NCI-H146 (cell line): Measurements from ENCODE around the gene KRTAP1-4.
"Not testable (repeated sequence)": the region's sequence is repeated elsewhere in the genome, so short reads cannot be mapped to it uniquely, and the experiment has no call there.

Experiments
- DNase-seq: peaks from one replicate; lab custom pipeline; 2025; lab: John Stamatoyannopoulos, UW

KRTAP1-4 gene

DNA sequence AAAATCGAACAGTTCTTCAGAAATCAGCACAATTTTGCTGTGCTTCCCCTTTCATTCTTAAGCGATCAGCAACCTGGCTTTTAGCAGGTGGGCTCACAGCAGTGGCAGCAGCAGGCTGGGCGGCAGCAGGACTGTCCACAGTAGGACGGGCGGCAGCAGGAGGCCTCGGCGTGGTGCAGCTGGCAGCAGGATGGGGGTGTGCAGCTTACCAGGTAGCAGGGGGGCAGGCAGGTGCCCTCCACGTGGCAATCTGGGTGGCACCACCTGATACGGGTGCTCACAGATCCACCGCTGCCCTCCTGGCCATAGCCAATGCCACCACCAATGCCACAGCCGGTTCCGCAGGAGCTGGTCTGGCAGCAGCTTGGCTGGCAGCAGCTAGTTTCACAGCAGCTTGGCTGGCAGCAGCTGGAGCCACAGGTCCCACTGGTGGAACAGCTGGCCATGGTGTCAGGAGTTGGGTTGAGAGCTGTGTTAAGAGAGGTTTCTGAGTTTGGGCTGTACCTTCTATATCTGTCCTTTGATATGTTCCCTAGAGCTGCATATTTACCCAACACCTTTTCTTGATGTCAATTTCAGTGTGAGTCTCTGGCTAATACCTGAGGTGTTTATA lies at the start of gene KRTAP1-4:
KRTAP1-4 (minus strand) TSS at position 563 of the 613 bp plus-strand sequence; CDS start at position 446, 117 bp downstream.
- peak; percentile 39 for DNase-seq

DNA sequence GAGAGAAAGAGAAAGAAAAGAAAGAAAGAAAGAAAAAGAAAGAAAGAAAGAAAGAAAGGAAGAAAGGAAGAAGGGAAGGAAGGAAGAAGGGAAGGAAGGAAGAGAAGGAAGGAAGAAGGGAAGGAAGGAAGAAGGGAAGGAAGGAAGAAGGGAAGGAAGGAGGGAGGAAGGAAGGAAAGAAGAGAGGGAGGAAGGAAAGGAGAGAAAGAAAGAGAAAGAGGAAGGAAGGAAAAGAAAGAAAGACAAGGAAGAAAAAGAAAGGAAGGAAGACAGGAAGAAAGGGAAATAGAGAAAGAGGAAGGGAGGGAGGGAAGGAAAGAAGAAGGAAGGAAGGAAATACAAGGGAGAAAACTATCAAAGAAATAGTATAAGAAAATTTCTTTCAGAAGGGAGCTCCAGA lies 46.8 kb upstream of the KRTAP1-4 start:
- DNase-seq, result no peak

DNA sequence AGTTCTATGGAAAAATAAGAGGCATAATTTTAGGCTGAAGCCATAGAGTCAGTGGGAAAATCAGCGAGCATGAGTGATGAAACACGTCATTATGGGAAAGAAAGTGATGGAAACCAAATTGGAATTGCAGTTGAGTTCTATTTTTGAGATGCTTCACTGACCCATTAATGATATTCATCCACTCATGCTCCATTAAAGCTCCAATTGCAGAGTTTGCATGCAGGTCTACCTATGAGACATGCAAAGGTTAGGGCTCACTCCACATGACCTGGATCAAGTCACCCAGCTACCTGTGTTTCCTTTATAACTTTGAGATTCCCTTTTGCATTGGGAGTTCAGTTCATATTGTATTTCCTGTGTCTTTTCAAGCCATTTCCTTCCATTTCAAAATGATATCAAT lies 43.7 kb upstream of the KRTAP1-4 start:
- no peak for DNase-seq

GRCh38 chr17:41071606-41072360 lies 41.8 kb upstream of the KRTAP1-4 start:
- peak; percentile 62 for DNase-seq

- no peak for DNase-seq
These were observed 39.0 kb upstream of the KRTAP1-4 start for GRCh38 chr17:41069031-41069430.

DNA sequence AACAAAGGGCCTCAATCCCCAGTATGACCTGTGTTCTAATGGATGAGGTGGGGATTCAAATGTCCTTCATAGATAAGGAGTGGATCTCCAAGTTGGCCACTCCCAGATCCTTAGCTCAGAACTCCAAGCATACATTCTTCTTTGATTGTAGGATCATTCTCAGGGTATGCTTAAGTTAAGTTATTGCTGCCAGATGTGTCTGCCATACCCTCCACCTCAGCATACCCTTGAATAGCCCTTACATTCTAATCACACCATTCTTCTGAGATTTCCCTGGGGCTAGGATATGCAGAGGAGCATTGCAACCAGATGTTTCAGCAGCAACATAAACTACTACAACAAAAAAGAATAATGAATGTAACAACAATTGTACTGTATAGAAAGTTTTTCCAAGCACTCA lies 37.3 kb upstream of the KRTAP1-4 start:
- DNase-seq, result no peak

DNA sequence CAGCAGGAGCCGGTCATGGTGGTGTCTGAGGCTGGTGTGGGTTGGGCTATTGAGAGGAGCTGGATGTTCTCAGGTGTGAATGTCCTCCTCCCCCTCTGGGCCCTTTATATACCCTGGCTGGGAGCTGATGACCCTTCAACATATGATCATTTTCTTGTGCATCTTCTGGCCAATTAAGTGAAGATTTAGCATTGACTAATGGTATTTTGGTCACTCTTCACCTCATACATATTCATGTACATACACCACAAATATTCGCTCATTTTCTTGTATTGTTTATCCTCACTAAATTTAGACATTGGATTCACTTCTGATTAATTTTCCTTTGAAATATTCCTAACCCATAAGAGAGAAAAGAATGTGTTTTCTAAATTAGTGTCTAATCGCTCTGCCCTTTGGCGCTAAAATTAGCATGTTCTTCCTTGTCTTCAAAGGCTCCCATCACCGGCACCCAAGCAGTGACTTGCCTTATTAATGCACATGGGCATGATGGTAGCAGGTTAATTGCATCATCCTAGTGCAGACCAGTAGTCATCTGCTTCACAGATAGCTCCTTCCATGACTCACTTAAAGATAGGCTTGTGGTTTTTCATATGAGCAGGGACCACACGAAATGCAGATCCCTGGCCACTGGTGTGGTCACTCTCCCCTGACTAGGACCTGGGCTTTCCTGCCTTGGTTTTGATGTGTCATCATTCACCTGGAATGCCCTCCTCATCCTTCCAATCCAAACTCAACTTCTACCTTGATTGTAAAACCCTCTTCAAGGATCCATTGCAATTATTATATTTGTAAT lies 36.0 kb upstream of the KRTAP1-4 start, which contains the start of gene KRTAP2-4:
KRTAP2-4 (minus strand) TSS at position 51 of the 796 bp plus-strand sequence; CDS start at position 17, 34 bp downstream.
- DNase-seq, result peak; percentile 41

- DNase-seq, result not testable (repeated sequence)
These were observed 35.2 kb upstream of the KRTAP1-4 start for GRCh38 chr17:41065016-41065689.

DNA sequence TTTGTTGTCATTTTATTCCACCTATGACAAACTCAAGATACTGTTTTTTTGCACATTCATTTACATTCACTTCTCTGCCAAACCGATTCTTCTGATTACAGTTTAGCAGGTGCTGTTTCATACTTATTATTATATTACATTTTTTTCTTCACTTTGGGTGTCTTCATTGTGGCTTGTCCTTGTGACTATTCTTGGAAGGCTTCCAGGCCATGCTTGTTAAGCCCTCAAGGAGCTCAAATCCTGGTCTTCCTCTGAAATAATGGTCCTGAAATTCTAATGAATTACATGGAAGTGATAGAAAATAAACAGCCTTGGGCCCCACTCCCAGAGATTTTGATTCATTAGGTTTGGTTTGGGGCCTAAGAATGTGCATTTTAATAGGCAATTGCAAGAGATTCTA lies 34.3 kb upstream of the KRTAP1-4 start:
- no peak for DNase-seq

DNA sequence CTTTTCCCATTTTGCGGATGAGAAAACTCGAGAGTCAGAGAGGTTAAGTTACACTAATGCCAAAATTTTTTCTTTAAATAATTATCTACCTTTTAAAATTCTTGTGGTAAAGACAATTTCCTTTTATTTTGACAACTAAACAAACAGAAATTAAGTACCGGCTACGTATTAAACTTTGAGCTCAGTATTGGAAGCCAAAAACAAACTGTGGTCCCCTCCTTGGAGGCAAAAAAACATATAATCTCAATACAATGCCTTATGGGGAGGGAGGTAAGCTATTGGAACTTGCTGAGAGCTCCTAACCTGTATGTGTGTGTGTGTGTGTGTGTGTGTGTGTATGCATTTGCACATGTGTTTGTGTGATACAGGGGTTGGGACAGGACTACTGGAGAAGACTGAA lies 33.5 kb upstream of the KRTAP1-4 start:
- DNase-seq, result no peak

GRCh38 chr17:41061964-41062363 lies 32.0 kb upstream of the KRTAP1-4 start:
- DNase-seq, result no peak

GRCh38 chr17:41060052-41060604 lies 30.1 kb upstream of the KRTAP1-4 start, which contains the start of gene KRTAP2-3:
KRTAP2-3 (minus strand) TSS chr17:41060114; CDS start chr17:41060050, 64 bp downstream.
- peak; percentile 57 for DNase-seq

GRCh38 chr17:41059276-41060051 lies 29.5 kb upstream of the KRTAP1-4 start:
- DNase-seq, result peak; percentile 87

DNA sequence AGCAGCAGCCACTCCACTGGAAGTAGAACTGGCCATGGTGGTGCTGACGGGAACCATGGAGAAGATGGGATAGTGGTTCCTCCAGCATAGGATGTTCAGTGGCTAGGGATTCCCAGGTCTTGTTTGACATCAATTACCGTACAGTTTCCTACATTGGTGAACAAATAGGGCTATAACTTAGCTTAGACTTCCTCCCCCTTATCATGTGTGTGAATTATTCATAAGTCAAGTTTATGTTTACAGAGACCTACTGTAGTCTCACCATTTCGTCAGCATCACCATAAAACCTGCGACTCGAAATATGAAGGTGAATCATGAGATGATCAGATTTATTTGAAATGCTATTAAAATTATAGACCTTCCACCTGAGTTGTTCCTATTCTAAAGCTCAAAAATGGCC lies 28.7 kb upstream of the KRTAP1-4 start:
- peak; percentile 31 for DNase-seq

GRCh38 chr17:41057547-41057946 lies 27.6 kb upstream of the KRTAP1-4 start:
- no peak for DNase-seq

GRCh38 chr17:41055130-41055529 lies 25.1 kb upstream of the KRTAP1-4 start, which contains the start of gene KRTAP2-2:
KRTAP2-2 (minus strand) TSS chr17:41055230; CDS start chr17:41055211, 19 bp downstream.
- DNase-seq, result not testable (repeated sequence)

- not testable (repeated sequence) for DNase-seq
These were observed 24.6 kb upstream of the KRTAP1-4 start for GRCh38 chr17:41054556-41054955.

GRCh38 chr17:41054025-41054424 lies 24.0 kb upstream of the KRTAP1-4 start:
- DNase-seq, result no peak

GRCh38 chr17:41052566-41052965 lies 22.6 kb upstream of the KRTAP1-4 start:
- DNase-seq, result no peak

DNA sequence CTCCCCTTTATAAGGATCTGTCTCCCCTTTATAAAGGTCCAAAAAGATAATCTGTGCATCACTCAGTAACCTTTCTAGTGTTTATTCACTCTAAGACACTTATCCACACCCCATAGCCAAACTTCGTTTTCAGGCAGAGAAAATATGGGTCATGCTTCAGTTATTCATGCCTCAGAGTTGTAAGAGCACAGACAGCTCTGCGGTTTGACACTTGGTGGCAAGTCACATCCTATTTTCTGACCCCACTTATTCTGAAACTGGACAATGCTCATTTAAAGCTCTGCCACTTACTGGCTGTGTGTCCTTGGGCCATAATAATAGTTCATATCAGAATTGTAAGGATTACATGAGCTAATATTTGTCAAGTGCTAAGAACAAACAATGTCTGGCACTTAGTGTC lies 19.1 kb upstream of the KRTAP1-4 start:
- no peak for DNase-seq

- no peak for DNase-seq
These were observed 18.4 kb upstream of the KRTAP1-4 start for GRCh38 chr17:41048441-41048840.
